SJCRH30 (cell line): ENCODE data around the gene MIA. TPM values are rescaled to one million over a fixed set of nuclear protein-coding genes. Genes with fewer than 3 reads are reported as not detected.

ENCODE experiments used
- DNase-seq, 2 experiments: peaks; one replicate each; pipeline ENCODE4 v3.0.0-alpha.2; 2015 to 2020
- H3K27ac ChIP-seq: fragments of 250-450 bp; sonication (Bioruptor Pico); 2 replicates; pipeline ENCODE4 v1.5.1; 2020; ENCODE audit warnings: mild to moderate bottlenecking, moderate library complexity
- H3K27me3 ChIP-seq: fragments of 250-450 bp; sonication (Bioruptor Pico); 2 replicates; pipeline ENCODE4 v1.5.1; 2020; ENCODE audit warnings: mild to moderate bottlenecking, moderate library complexity
- H3K36me3 ChIP-seq: fragments of 250-450 bp; sonication (Bioruptor Pico); 2 replicates; pipeline ENCODE4 v1.5.1; 2020; ENCODE audit warnings: mild to moderate bottlenecking, moderate library complexity
- H3K4me1 ChIP-seq: fragments of 250-450 bp; sonication (Bioruptor Pico); 2 replicates; pipeline ENCODE4 v1.5.1; 2020; ENCODE audit warnings: mild to moderate bottlenecking, moderate library complexity
- H3K4me3 ChIP-seq: fragments of 250-450 bp; sonication (Bioruptor Pico); 2 replicates; pipeline ENCODE4 v1.5.1; 2020; ENCODE audit warnings: mild to moderate bottlenecking, moderate library complexity
- H3K9me3 ChIP-seq: fragments of 250-450 bp; sonication (Bioruptor Pico); replicated peaks from 2 replicates; pipeline ENCODE4 v1.5.1; 2020; ENCODE audit warnings: mild to moderate bottlenecking, moderate library complexity
- total RNA-seq: library from RNA; depleted of rRNA; stranded (reverse); fragments of >200 nt; shearing (Covaris generic); gene quantifications from 2 replicates; pipeline ENCODE4 v1.2.3, GENCODE V29; 2014

MIA gene
- total RNA-seq, 1 experiment from 2014 or later, result not detected

GRCh38 chr19:40742886-40743285 is 32.4 kb upstream of the MIA start:
- H3K4me1 ChIP-seq, result no peaks in the 10 kb centered on the region
- no peak for DNase-seq
- no peaks in the 10 kb centered on the region for H3K9me3 ChIP-seq
- no peaks in the 10 kb centered on the region for H3K27me3 ChIP-seq
- no peak overlapping the region for H3K27ac ChIP-seq
- H3K36me3 ChIP-seq, result no peaks in the 10 kb centered on the region
- no peak overlapping the region for H3K4me3 ChIP-seq

- H3K27me3 ChIP-seq, result no peaks in the 10 kb centered on the region
- no peaks in the 10 kb centered on the region for H3K4me1 ChIP-seq
- no peak overlapping the region for H3K4me3 ChIP-seq
- H3K27ac ChIP-seq, result no peak overlapping the region
- no peaks in the 10 kb centered on the region for H3K9me3 ChIP-seq
- no peak for DNase-seq
- no peaks in the 10 kb centered on the region for H3K36me3 ChIP-seq
These were observed 31.4 kb upstream of the MIA start for GRCh38 chr19:40743926-40744325.

- Histone ChIP-seq H3K27me3 (no peaks in the 10 kb centered on the region), H3K36me3 (no peaks in the 10 kb centered on the region), H3K27ac (no peak overlapping the region), H3K4me3 (no peak overlapping the region), H3K9me3 (no peaks in the 10 kb centered on the region), H3K4me1 (peaks cover 5% of the 10 kb centered on the region; the same call in 1 of the 2 replicates)
- no peak for DNase-seq
These were observed 30.5 kb upstream of the MIA start for GRCh38 chr19:40744554-40745401.

GRCh38 chr19:40745402-40745780 is 29.9 kb upstream of the MIA start:
- Histone ChIP-seq H3K27me3 (no peaks in the 10 kb centered on the region), H3K36me3 (no peaks in the 10 kb centered on the region), H3K27ac (no peak overlapping the region), H3K4me1 (peaks cover 8% of the 10 kb centered on the region; the same call in 1 of the 2 replicates), H3K9me3 (no peaks in the 10 kb centered on the region), H3K4me3 (no peak overlapping the region)
- DNase-seq, result no peak

- Histone ChIP-seq H3K27ac (no peak overlapping the region), H3K9me3 (no peaks in the 10 kb centered on the region), H3K36me3 (no peaks in the 10 kb centered on the region), H3K4me1 (peaks cover 8% of the 10 kb centered on the region; the same call in 1 of the 2 replicates), H3K4me3 (no peak overlapping the region), H3K27me3 (no peaks in the 10 kb centered on the region)
- no peak for DNase-seq
These were observed 27.8 kb upstream of the MIA start for GRCh38 chr19:40747536-40747935.

GRCh38 chr19:40750058-40750873 is 25.1 kb upstream of the MIA start, which contains the start of gene ACTMAP:
ACTMAP (minus strand) TSS chr19:40750477; CDS start chr19:40749803, 674 bp downstream.
- peak within 1 kb of the TSS; percentile 97 for H3K27ac ChIP-seq
- peak; percentile 100 for DNase-seq
- no peaks in the 10 kb centered on the region for H3K9me3 ChIP-seq
- H3K36me3 ChIP-seq, result peaks cover 14% of the 10 kb centered on the region
- H3K4me3 ChIP-seq, result peak within 1 kb of the TSS; percentile 70
- H3K27me3 ChIP-seq, result no peaks in the 10 kb centered on the region
- H3K4me1 ChIP-seq, result peaks cover 8% of the 10 kb centered on the region; the same call in 1 of the 2 replicates

- no peaks in the 10 kb centered on the region for H3K9me3 ChIP-seq
- H3K27ac ChIP-seq, result peak within 1 kb of the TSS; percentile 97
- peaks cover 21% of the 10 kb centered on the region for H3K36me3 ChIP-seq
- peak; percentile 100 for DNase-seq
- H3K4me3 ChIP-seq, result peak within 1 kb of the TSS; percentile 70
- no peaks in the 10 kb centered on the region for H3K27me3 ChIP-seq
- peaks cover 8% of the 10 kb centered on the region; the same call in 1 of the 2 replicates for H3K4me1 ChIP-seq
These were observed 24.3 kb upstream of the MIA start, which contains the start of gene SNRPA for GRCh38 chr19:40750874-40751537. SNRPA (plus strand) TSS chr19:40751203; CDS start chr19:40751409, 206 bp downstream.

- DNase-seq, result no peak
- no peak overlapping the region for H3K27ac ChIP-seq
- H3K36me3 ChIP-seq, result peaks cover 31% of the 10 kb centered on the region
- peaks cover 8% of the 10 kb centered on the region; the same call in 1 of the 2 replicates for H3K4me1 ChIP-seq
- H3K27me3 ChIP-seq, result no peaks in the 10 kb centered on the region
- peak overlapping the region; percentile 70 for H3K4me3 ChIP-seq
- H3K9me3 ChIP-seq, result no peaks in the 10 kb centered on the region
These were observed 23.0 kb upstream of the MIA start for GRCh38 chr19:40752257-40752781.

GRCh38 chr19:40754611-40755247 is 20.6 kb upstream of the MIA start:
- H3K36me3 ChIP-seq, result peaks cover 54% of the 10 kb centered on the region
- H3K4me1 ChIP-seq, result peaks cover 4% of the 10 kb centered on the region; the same call in 1 of the 2 replicates
- no peak overlapping the region for H3K4me3 ChIP-seq
- no peaks in the 10 kb centered on the region for H3K27me3 ChIP-seq
- no peak overlapping the region for H3K27ac ChIP-seq
- H3K9me3 ChIP-seq, result no peaks in the 10 kb centered on the region
- DNase-seq, result no peak

- no peaks in the 10 kb centered on the region for H3K4me1 ChIP-seq
- H3K4me3 ChIP-seq, result no peak overlapping the region
- DNase-seq, result no peak
- H3K27me3 ChIP-seq, result no peaks in the 10 kb centered on the region
- H3K9me3 ChIP-seq, result no peaks in the 10 kb centered on the region
- H3K36me3 ChIP-seq, result peaks cover 59% of the 10 kb centered on the region
- H3K27ac ChIP-seq, result no peak overlapping the region
These were observed 20.1 kb upstream of the MIA start for GRCh38 chr19:40755248-40755624.

- no peak for DNase-seq
- H3K27me3 ChIP-seq, result no peaks in the 10 kb centered on the region
- no peak overlapping the region for H3K27ac ChIP-seq
- no peaks in the 10 kb centered on the region for H3K9me3 ChIP-seq
- no peak overlapping the region for H3K4me3 ChIP-seq
- H3K4me1 ChIP-seq, result no peaks in the 10 kb centered on the region
- peaks cover 65% of the 10 kb centered on the region for H3K36me3 ChIP-seq
These were observed 19.5 kb upstream of the MIA start for GRCh38 chr19:40755791-40756190.

- Histone ChIP-seq H3K9me3 (no peaks in the 10 kb centered on the region), H3K27me3 (no peaks in the 10 kb centered on the region), H3K4me3 (no peak overlapping the region), H3K4me1 (no peaks in the 10 kb centered on the region), H3K36me3 (peaks cover 72% of the 10 kb centered on the region), H3K27ac (no peak overlapping the region)
- no peak for DNase-seq
These were observed 18.7 kb upstream of the MIA start for GRCh38 chr19:40756502-40757110.

- no peaks in the 10 kb centered on the region for H3K27me3 ChIP-seq
- no peak overlapping the region for H3K4me3 ChIP-seq
- H3K4me1 ChIP-seq, result no peaks in the 10 kb centered on the region
- no peak overlapping the region for H3K27ac ChIP-seq
- no peaks in the 10 kb centered on the region for H3K9me3 ChIP-seq
- peaks cover 85% of the 10 kb centered on the region for H3K36me3 ChIP-seq
- no peak for DNase-seq
These were observed 16.8 kb upstream of the MIA start for GRCh38 chr19:40758491-40758890.

- Histone ChIP-seq H3K4me1 (no peaks in the 10 kb centered on the region), H3K27ac (no peak overlapping the region), H3K36me3 (peaks cover 90% of the 10 kb centered on the region), H3K4me3 (no peak overlapping the region), H3K27me3 (no peaks in the 10 kb centered on the region), H3K9me3 (no peaks in the 10 kb centered on the region)
- no peak for DNase-seq
These were observed 16.0 kb upstream of the MIA start for GRCh38 chr19:40759352-40759751.
